ENCODE measurements around the gene ERC1.

Gene ERC1

DNA sequence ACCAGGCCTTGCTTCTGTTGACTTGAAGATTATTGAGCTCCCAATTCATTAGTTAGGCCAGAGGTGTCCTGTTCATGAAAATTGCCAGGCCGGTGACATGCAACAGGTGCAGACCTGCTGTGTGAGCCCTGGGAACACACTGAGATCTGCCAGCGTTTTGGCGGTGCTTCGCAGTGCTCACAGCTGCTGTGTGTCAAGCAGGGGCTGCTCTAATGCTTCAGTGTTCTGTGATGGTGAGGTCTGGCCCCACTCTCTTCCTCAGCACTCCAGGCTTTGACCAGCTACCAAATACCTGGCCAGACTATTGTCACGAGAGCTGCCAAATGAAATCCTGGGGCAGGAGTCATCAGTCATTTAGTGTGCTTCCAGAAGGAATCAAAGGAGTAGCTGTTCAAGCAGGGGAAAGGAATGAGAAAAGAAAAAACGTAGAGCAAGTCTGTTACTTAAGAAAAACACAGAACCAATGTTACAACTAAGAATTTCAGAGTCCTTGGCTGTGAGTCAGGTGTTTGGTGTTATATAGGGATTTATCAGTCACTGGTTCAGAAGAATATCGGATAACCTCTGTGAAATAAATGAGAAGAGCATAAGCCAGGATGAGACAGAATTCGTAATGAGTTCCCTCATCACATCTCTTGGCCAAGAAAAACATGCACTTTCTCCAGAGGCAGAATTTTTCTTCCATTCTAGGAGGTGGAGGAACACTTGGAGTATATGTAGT, 452.6 kb downstream of the ERC1 start:
- no peak for TF ChIP-seq CTCF (conservative IDR thresholded peaks at IDR 0.05; ENCODE audit: low read depth, low read length)
- no peak overlapping the region for H3K4me3 ChIP-seq (IDR thresholded peaks at IDR 0.05; ENCODE audit: insufficient read depth, low read depth, low read length)
- H3K36me3 ChIP-seq (ENCODE audit: insufficient read depth), result no peaks in the 10 kb centered on the region
- H3K27me3 ChIP-seq (ENCODE audit: insufficient read depth, low read depth), result no peaks in the 10 kb centered on the region
- H3K79me2 ChIP-seq (ENCODE audit: insufficient read depth, low read depth), result no peaks in the 10 kb centered on the region
- no peak overlapping the region for H3K9ac ChIP-seq
- no peaks in the 10 kb centered on the region for H4K20me1 ChIP-seq (ENCODE audit: insufficient read depth)
- no peak overlapping the region for H3K27ac ChIP-seq
- no peak overlapping the region for H2AFZ ChIP-seq (ENCODE audit: low read depth)
- no peak overlapping the region for H3K4me2 ChIP-seq
- peaks cover 9% of the 10 kb centered on the region for H3K4me1 ChIP-seq (ENCODE audit: low read depth, poor library complexity, severe bottlenecking)

DNA sequence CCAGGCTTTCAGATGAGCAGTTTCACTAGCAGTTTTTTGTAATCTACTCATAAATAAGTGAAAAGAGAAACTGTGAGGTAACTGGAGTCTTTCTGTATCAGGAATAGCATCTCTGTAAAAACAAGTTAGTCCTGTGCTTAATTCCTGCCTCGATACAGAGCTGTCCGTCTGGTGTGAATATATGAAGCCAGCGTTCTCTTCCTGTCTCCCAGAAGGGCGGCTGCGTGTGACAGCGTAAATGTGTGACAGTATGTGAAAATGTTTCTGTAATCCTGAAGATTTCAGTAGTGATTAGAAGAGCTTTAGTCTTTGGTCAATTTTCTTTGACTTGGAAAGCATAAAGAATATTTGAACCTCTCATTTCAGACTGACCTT, 453.1 kb downstream of the ERC1 start:
- Histone ChIP-seq H3K36me3 (ENCODE audit: insufficient read depth) (no peaks in the 10 kb centered on the region), H3K9ac (no peak overlapping the region), H2AFZ (ENCODE audit: low read depth) (no peak overlapping the region), H3K4me2 (no peak overlapping the region), H3K27me3 (ENCODE audit: insufficient read depth, low read depth) (no peaks in the 10 kb centered on the region), H3K27ac (no peak overlapping the region), H3K4me1 (ENCODE audit: low read depth, poor library complexity, severe bottlenecking) (peaks cover 8% of the 10 kb centered on the region), H3K79me2 (ENCODE audit: insufficient read depth, low read depth) (no peaks in the 10 kb centered on the region), H3K4me3 (IDR thresholded peaks at IDR 0.05; ENCODE audit: insufficient read depth, low read depth, low read length) (no peak overlapping the region), H4K20me1 (ENCODE audit: insufficient read depth) (no peaks in the 10 kb centered on the region)
- TF ChIP-seq CTCF (conservative IDR thresholded peaks at IDR 0.05; ENCODE audit: low read depth, low read length), result no peak

DNA sequence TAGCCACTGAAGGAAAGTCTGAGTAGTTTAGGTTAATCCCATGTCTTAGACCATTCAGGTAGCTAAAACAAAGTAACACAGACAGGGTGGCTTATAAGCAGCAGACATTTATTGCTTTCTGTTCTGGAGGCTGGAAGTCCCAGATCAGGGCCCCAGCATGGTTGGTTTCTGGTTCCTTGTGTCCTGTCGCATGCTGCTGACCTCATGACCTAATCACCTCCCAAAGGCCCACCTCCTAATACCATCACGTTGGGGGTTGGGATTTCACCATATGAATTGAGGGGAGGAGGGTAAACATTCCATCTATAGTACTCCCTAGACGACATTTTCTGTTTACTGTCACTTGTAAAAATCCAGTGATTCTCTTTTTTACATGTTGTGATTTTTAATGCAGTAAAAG, 454.8 kb downstream of the ERC1 start:
- no peak overlapping the region for H3K9ac ChIP-seq
- no peaks in the 10 kb centered on the region for H4K20me1 ChIP-seq (ENCODE audit: insufficient read depth)
- H3K27ac ChIP-seq, result no peak overlapping the region
- H3K4me1 ChIP-seq (ENCODE audit: low read depth, poor library complexity, severe bottlenecking), result peaks cover 8% of the 10 kb centered on the region
- H3K27me3 ChIP-seq (ENCODE audit: insufficient read depth, low read depth), result no peaks in the 10 kb centered on the region
- H3K4me2 ChIP-seq, result no peak overlapping the region
- no peaks in the 10 kb centered on the region for H3K79me2 ChIP-seq (ENCODE audit: insufficient read depth, low read depth)
- H3K4me3 ChIP-seq (IDR thresholded peaks at IDR 0.05; ENCODE audit: insufficient read depth, low read depth, low read length), result no peak overlapping the region
- H2AFZ ChIP-seq (ENCODE audit: low read depth), result no peak overlapping the region
- TF ChIP-seq CTCF (conservative IDR thresholded peaks at IDR 0.05; ENCODE audit: low read depth, low read length), result no peak
- no peaks in the 10 kb centered on the region for H3K36me3 ChIP-seq (ENCODE audit: insufficient read depth)

GRCh38 chr12:1448336-1448735, 457.3 kb downstream of the ERC1 start:
- no peaks in the 10 kb centered on the region for H4K20me1 ChIP-seq (ENCODE audit: insufficient read depth)
- H3K4me3 ChIP-seq (IDR thresholded peaks at IDR 0.05; ENCODE audit: insufficient read depth, low read depth, low read length), result no peak overlapping the region

More at GRCh38 chr12:1448336-1448735, 457.3 kb downstream of the ERC1 start:
- TF ChIP-seq CTCF (conservative IDR thresholded peaks at IDR 0.05; ENCODE audit: low read depth, low read length), result no peak
- Histone ChIP-seq H3K4me1 (ENCODE audit: low read depth, poor library complexity, severe bottlenecking) (peaks cover 25% of the 10 kb centered on the region), H2AFZ (ENCODE audit: low read depth) (no peak overlapping the region), H3K27me3 (ENCODE audit: insufficient read depth, low read depth) (no peaks in the 10 kb centered on the region), H3K4me2 (no peak overlapping the region), H3K9ac (no peak overlapping the region), H3K36me3 (ENCODE audit: insufficient read depth) (no peaks in the 10 kb centered on the region), H3K27ac (no peak overlapping the region), H3K79me2 (ENCODE audit: insufficient read depth, low read depth) (no peaks in the 10 kb centered on the region)
